ENCODE measurements around the gene ADAMTS18.

DNA sequence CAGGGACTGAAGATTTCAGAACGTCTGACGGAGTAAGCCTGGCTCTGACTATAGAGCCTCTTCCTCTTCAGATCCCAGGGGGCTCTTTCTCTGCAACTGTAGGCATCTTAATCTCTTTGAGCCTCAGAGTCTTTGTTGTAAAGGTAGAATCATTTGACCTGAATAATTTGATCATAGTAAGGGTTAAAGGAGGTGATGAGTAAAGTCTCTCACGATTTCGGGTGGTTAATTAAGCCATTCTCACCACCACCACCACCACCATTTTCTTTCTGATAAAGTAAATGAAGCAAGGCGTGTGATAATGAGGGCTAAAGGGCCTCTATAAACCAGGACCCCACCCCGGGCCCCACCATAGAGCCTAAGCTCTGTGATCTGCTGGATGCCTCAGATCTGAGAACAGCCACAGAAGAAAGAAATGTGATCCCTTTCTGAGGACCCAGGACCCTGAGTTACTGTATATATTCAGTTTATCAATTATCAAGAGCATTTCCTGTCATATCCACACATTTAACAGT, 33.0 kb upstream of the ADAMTS18 start:
- no peak for TF ChIP-seq POLR2A (IDR thresholded peaks at IDR 0.05)
- TF ChIP-seq, protein P1, sequence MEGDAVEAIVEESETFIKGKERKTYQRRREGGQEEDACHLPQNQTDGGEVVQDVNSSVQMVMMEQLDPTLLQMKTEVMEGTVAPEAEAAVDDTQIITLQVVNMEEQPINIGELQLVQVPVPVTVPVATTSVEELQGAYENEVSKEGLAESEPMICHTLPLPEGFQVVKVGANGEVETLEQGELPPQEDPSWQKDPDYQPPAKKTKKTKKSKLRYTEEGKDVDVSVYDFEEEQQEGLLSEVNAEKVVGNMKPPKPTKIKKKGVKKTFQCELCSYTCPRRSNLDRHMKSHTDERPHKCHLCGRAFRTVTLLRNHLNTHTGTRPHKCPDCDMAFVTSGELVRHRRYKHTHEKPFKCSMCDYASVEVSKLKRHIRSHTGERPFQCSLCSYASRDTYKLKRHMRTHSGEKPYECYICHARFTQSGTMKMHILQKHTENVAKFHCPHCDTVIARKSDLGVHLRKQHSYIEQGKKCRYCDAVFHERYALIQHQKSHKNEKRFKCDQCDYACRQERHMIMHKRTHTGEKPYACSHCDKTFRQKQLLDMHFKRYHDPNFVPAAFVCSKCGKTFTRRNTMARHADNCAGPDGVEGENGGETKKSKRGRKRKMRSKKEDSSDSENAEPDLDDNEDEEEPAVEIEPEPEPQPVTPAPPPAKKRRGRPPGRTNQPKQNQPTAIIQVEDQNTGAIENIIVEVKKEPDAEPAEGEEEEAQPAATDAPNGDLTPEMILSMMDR (IDR thresholded peaks at IDR 0.05), result no peak
